Tibial nerve (tissue), 4 donors: ENCODE measurements around the gene CUX1. TPM values are rescaled to one million over a fixed set of nuclear protein-coding genes. Genes with fewer than 3 reads are reported as not detected.

Source experiments
- DNase-seq, 2 donors: peaks; one replicate each; pipeline ENCODE4 v3.0.0-alpha.2; 2019; ENCODE audit warnings: low spot score in 2 of 2
- H3K27ac ChIP-seq, 4 donors: fragments of 200-600 bp; sonication (generic) in 3 of 4; one replicate each; pipeline ENCODE4 v1.5.1; 2017 to 2019; ENCODE audit warnings: mild to moderate bottlenecking in 1 of 4
- H3K27me3 ChIP-seq, 2 donors: fragments of 200-600 bp; sonication (generic) in 1 of 2; one replicate each; pipeline versions ENCODE4 v1.5.1 to v1.6.0; 2017 to 2019
- H3K36me3 ChIP-seq, 3 donors: fragments of 200-600 bp; sonication (generic); one replicate each; pipeline ENCODE4 v1.5.1; 2018 to 2019
- H3K4me1 ChIP-seq, 4 donors: fragments of 200-600 bp; sonication (generic) in 3 of 4; one replicate each; pipeline ENCODE4 v1.5.1; 2017 to 2019
- H3K4me3 ChIP-seq, 4 donors: fragments of 200-600 bp; sonication (generic) in 3 of 4; one replicate each; pipeline ENCODE4 v1.5.1; 2017 to 2019; ENCODE audit warnings: mild to moderate bottlenecking in 1 of 4, moderate library complexity in 1 of 4
- H3K9me3 ChIP-seq, 4 donors: fragments of 200-600 bp; sonication (generic) in 3 of 4; one replicate each; pipeline ENCODE4 v1.5.1; 2017 to 2019
- EP300 ChIP-seq, 2 donors: sonication (generic); formaldehyde crosslinking; IDR thresholded peaks; one replicate each; pipeline ENCODE4 v1.6.1; 2017; ENCODE audit warnings: antibody characterized with exemption in 2 of 2, mild to moderate bottlenecking in 1 of 2
- POLR2A ChIP-seq, 2 donors: fragments of 450-650 bp; IDR thresholded peaks; one replicate each; pipeline ENCODE4 v1.6.1; 2017; ENCODE audit warnings: antibody characterized with exemption in 2 of 2, mild to moderate bottlenecking in 2 of 2, moderate library complexity in 2 of 2
- WGBS, 2 donors: methylation state at CpG; one replicate each; pipeline ENCODE4 v1.1.5; 2018; 5-methylcytosine and 5-hydroxymethylcytosine counted together
- total RNA-seq, 4 donors: library from RNA; depleted of rRNA; stranded (reverse); fragments of >200 nt; gene quantifications; one replicate each; pipeline ENCODE4 v1.1.0, GENCODE V29; 2016
- TF ChIP-seq, protein P1 (sequence below), 5 experiments: fragments of 200-600 bp in 3 of 5; fragments of 450-650 bp in 2 of 5; sonication (generic) in 3 of 5; IDR thresholded peaks; one replicate each; pipeline ENCODE4 v1.5.1; 2016 to 2019; ENCODE audit warnings: antibody characterized with exemption in 5 of 5, mild to moderate bottlenecking in 3 of 5, moderate library complexity in 2 of 5

The CUX1 gene
- total RNA-seq, 4 donors from 2014 or later: 74.5 to 104 (median 84.3) TPM

DNA sequence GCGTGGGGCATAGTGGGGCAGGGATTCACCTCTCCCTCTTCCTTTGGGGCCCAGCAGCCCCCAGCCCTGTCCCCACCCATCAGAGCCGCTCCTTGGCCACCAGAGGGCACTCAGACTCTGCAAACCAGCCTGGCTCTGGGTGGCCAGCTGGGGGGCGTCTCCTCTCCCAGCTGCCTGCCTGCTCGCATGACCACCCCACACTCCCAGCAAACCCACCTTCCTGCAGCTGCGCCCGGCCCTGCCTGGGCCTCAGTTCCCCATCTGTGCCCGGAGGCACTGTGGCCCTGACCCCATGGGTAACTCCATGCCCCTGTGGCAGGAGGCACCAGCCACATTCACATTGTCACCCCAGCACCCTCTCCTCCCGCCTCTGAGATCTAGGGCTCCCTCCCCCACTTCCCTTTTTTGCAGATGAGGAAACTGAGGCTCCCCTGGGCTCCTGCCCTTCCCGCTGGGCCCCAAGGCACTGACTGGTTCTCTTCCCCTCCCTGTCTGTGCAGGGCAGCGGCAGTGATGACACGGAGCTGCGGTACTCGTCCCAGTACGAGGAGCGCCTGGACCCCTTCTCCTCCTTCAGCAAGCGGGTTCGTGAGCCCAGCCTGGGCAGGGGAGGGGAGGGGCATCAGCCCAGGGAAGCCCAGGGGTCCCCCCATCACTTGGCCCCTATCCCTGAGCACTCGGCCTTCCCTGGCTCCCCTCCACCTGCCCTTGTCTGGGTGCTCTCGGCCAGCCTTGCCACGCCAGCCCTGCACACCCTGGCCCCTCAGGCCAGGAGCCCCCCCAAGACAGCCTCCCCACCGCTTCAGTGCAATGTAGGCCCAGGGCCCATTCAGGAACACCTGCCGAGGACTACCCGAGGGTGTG lies 462.3 kb downstream of the CUX1 start:
- TF ChIP-seq POLR2A (IDR thresholded peaks at IDR 0.05) (no peak), EP300 (IDR thresholded peaks at IDR 0.05) (no peak)
- TF ChIP-seq, protein P1, sequence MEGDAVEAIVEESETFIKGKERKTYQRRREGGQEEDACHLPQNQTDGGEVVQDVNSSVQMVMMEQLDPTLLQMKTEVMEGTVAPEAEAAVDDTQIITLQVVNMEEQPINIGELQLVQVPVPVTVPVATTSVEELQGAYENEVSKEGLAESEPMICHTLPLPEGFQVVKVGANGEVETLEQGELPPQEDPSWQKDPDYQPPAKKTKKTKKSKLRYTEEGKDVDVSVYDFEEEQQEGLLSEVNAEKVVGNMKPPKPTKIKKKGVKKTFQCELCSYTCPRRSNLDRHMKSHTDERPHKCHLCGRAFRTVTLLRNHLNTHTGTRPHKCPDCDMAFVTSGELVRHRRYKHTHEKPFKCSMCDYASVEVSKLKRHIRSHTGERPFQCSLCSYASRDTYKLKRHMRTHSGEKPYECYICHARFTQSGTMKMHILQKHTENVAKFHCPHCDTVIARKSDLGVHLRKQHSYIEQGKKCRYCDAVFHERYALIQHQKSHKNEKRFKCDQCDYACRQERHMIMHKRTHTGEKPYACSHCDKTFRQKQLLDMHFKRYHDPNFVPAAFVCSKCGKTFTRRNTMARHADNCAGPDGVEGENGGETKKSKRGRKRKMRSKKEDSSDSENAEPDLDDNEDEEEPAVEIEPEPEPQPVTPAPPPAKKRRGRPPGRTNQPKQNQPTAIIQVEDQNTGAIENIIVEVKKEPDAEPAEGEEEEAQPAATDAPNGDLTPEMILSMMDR (IDR thresholded peaks at IDR 0.05): peak; percentile 71 to 90 (median 80)
- Histone ChIP-seq H3K27me3 (no peaks in the 10 kb centered on the region), H3K36me3 (peaks cover 0 to 17% (median 0%) of the 10 kb centered on the region in 3 donors), H3K4me3 (no peak overlapping the region), H3K9me3 (no peaks in the 10 kb centered on the region), H3K4me1 (peaks cover 0 to 9% (median 2%) of the 10 kb centered on the region in 4 donors), H3K27ac (no peak overlapping the region)
- WGBS, 2 donors: 48 to 51% methylated on average over 20 to 23 of the region's 23 CpGs
- no peak for DNase-seq

DNA sequence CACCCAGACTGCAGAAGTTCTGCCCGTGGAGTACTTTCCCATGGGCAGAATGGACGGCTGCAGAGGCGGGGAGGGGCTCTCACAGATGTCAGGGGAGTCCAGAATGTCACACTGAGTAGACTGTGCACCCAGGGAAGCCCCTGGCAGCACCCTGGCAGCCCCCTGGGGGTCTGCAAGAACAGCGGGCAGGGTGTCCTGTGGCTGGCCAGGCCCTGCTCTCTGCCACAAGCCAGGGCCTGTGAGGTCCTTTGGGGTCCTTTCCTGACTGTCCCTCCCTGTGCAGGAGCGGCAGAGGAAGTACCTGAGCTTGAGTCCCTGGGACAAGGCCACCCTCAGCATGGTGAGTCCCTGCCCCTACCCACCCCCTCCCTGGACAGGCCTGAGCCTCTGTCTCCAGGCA lies 463.1 kb downstream of the CUX1 start:
- Histone ChIP-seq H3K9me3 (no peaks in the 10 kb centered on the region), H3K27me3 (no peaks in the 10 kb centered on the region), H3K4me3 (no peak overlapping the region), H3K36me3 (peaks cover 0 to 9% (median 0%) of the 10 kb centered on the region in 3 donors), H3K4me1 (peaks cover 0 to 17% (median 7%) of the 10 kb centered on the region in 4 donors), H3K27ac (no peak overlapping the region)
- 78 to 79% methylated on average over 4 to 5 of the region's 5 CpGs for WGBS, 2 donors
- no peak for TF ChIP-seq EP300 (IDR thresholded peaks at IDR 0.05)
- no peak for TF ChIP-seq POLR2A (IDR thresholded peaks at IDR 0.05)
- TF ChIP-seq, protein P1 (IDR thresholded peaks at IDR 0.05): no peak
- DNase-seq: no peak

GRCh38 chr7:102281785-102282184 lies 464.4 kb downstream of the CUX1 start:
- WGBS, 2 donors: 77 to 88% methylated on average over 8 to 14 of the region's 14 CpGs

GRCh38 chr7:102282465-102283362 lies 465.3 kb downstream of the CUX1 start:
- Histone ChIP-seq H3K9me3 (no peaks in the 10 kb centered on the region), H3K4me1 (peaks cover 0 to 32% (median 15%) of the 10 kb centered on the region in 4 donors), H3K27ac (no peak overlapping the region), H3K36me3 (peaks cover 0 to 7% (median 0%) of the 10 kb centered on the region in 3 donors), H3K4me3 (no peak overlapping the region), H3K27me3 (no peaks in the 10 kb centered on the region)
- DNase-seq: no peak
- no peak for TF ChIP-seq EP300 (IDR thresholded peaks at IDR 0.05)
- 79 to 81% methylated on average over 28 to 29 of the region's 32 CpGs for WGBS, 2 donors

More at GRCh38 chr7:102281785-102282184, 464.4 kb downstream of the CUX1 start:
- H3K4me3 ChIP-seq: no peak overlapping the region
- TF ChIP-seq EP300 (IDR thresholded peaks at IDR 0.05) (no peak), POLR2A (IDR thresholded peaks at IDR 0.05) (no peak)
- TF ChIP-seq, protein P1 (IDR thresholded peaks at IDR 0.05): no peak
- H3K27ac ChIP-seq: no peak overlapping the region
- no peak for DNase-seq
- H3K9me3 ChIP-seq: no peaks in the 10 kb centered on the region
- no peaks in the 10 kb centered on the region for H3K27me3 ChIP-seq
- peaks cover 0 to 8% (median 0%) of the 10 kb centered on the region in 3 donors for H3K36me3 ChIP-seq
- peaks cover 0 to 25% (median 13%) of the 10 kb centered on the region in 4 donors for H3K4me1 ChIP-seq

- no peaks in the 10 kb centered on the region for H3K9me3 ChIP-seq
- 70 to 78% methylated on average over 9 to 10 of the region's 10 CpGs for WGBS, 2 donors
- TF ChIP-seq, protein P1 (IDR thresholded peaks at IDR 0.05): no peak
- no peak for TF ChIP-seq POLR2A (IDR thresholded peaks at IDR 0.05)
- TF ChIP-seq EP300 (IDR thresholded peaks at IDR 0.05): no peak
- H3K27me3 ChIP-seq: no peaks in the 10 kb centered on the region
- H3K4me3 ChIP-seq: no peak overlapping the region
- no peak for DNase-seq
- H3K4me1 ChIP-seq: peaks cover 0 to 42% (median 23%) of the 10 kb centered on the region in 4 donors
- no peak overlapping the region for H3K27ac ChIP-seq
- peaks cover 0 to 5% (median 0%) of the 10 kb centered on the region in 3 donors for H3K36me3 ChIP-seq
Observed at GRCh38 chr7:102283477-102284189, 466.2 kb downstream of the CUX1 start.
